Gastroesophageal sphincter (tissue), 4 donors: ENCODE data around the gene LEAP2. TPM values are rescaled to one million over a fixed set of nuclear protein-coding genes. Genes with fewer than 3 reads are reported as not detected.
"Not testable (repeated sequence)": the region's sequence is repeated elsewhere in the genome, so short reads cannot be mapped to it uniquely, and the experiment has no call there.

ENCODE experiments used
- ATAC-seq: fragments of 150-250 bp; one replicate; pipeline ENCODE4 v1.9.1; 2016; ENCODE audit warnings: mild to moderate bottlenecking, moderate library complexity
- H3K27ac ChIP-seq, 4 donors: fragments of 200-600 bp; sonication (generic) in 3 of 4; 1 replicate in 3 of 4; 2 replicates in 1 of 4; pipeline ENCODE4 v1.5.1; 2016 to 2019
- H3K27me3 ChIP-seq: fragments of 200-600 bp; sonication (generic); one replicate; pipeline ENCODE4 v1.5.1; 2019
- H3K36me3 ChIP-seq, 2 donors: fragments of 200-600 bp; sonication (generic); one replicate each; pipeline ENCODE4 v1.5.1; 2019; ENCODE audit warnings: control low read depth in 1 of 2
- H3K4me1 ChIP-seq, 3 donors: fragments of 200-600 bp; sonication (generic); 1 replicate in 2 of 3; 2 replicates in 1 of 3; pipeline ENCODE4 v1.5.1; 2016 to 2019; ENCODE audit warnings: control low read depth in 2 of 3
- H3K4me3 ChIP-seq, 2 donors: fragments of 200-600 bp; sonication (generic); one replicate each; pipeline ENCODE4 v1.5.1; 2019; ENCODE audit warnings: mild to moderate bottlenecking in 1 of 2, moderate library complexity in 1 of 2
- H3K9me3 ChIP-seq, 3 donors: fragments of 200-600 bp; sonication (generic); one replicate each; pipeline ENCODE4 v1.5.1; 2017 to 2019; ENCODE audit warnings: control low read depth in 2 of 3
- CTCF ChIP-seq, 4 experiments: fragments of 200-600 bp in 2 of 4; fragments of 450-650 bp in 2 of 4; sonication (generic) in 1 of 4; IDR thresholded peaks; one replicate each; pipeline ENCODE4 v1.5.1; 2017 to 2019; ENCODE audit warnings: antibody characterized with exemption in 4 of 4, mild to moderate bottlenecking in 2 of 4, moderate library complexity in 2 of 4
- EP300 ChIP-seq: sonication (generic); formaldehyde crosslinking; IDR thresholded peaks from one replicate; pipeline ENCODE4 v1.6.1; 2017; ENCODE audit warnings: antibody characterized with exemption, mild to moderate bottlenecking
- POLR2A ChIP-seq, 2 donors: fragments of 450-650 bp; IDR thresholded peaks; one replicate each; pipeline ENCODE4 v1.6.1; 2017; ENCODE audit warnings: antibody characterized with exemption in 2 of 2, mild to moderate bottlenecking in 2 of 2, moderate library complexity in 1 of 2
- POLR2AphosphoS5 ChIP-seq: sonication (generic); formaldehyde crosslinking; IDR thresholded peaks from one replicate; pipeline ENCODE4 v1.6.1; 2017; ENCODE audit warnings: antibody characterized with exemption
- WGBS, 2 donors: methylation state at CpG; one replicate each; pipeline ENCODE4 v1.1.5; 2018; ENCODE audit warnings: low coverage in 1 of 2; 5-methylcytosine and 5-hydroxymethylcytosine counted together
- total RNA-seq, 4 donors: library from RNA; depleted of rRNA; stranded (reverse); fragments of >200 nt; gene quantifications; one replicate each; pipeline ENCODE4 v1.1.0, GENCODE V29; 2016

Gene LEAP2
- total RNA-seq, 4 donors from 2014 or later = 0.12 to 1.9 (median 0.74) TPM

GRCh38 chr5:132853323-132853722 lies 20.1 kb upstream of the LEAP2 start:
- Histone ChIP-seq H3K27ac (no peak overlapping the region), H3K4me3 (no peak overlapping the region), H3K36me3 (no peaks in the 10 kb centered on the region), H3K4me1 (no peaks in the 10 kb centered on the region), H3K9me3 (no peaks in the 10 kb centered on the region), H3K27me3 (no peaks in the 10 kb centered on the region)
- no peak for ATAC-seq
- TF ChIP-seq CTCF (IDR thresholded peaks at IDR 0.05) (no peak), POLR2A (IDR thresholded peaks at IDR 0.05) (no peak), POLR2AphosphoS5 (no peak), EP300 (no peak)
- WGBS, 2 donors = 70 to 80% methylated on average over 2 to 3 of the region's 3 CpGs

- Histone ChIP-seq H3K27me3 (no peaks in the 10 kb centered on the region), H3K4me1 (no peaks in the 10 kb centered on the region), H3K9me3 (no peaks in the 10 kb centered on the region), H3K27ac (no peak overlapping the region), H3K36me3 (no peaks in the 10 kb centered on the region), H3K4me3 (no peak overlapping the region)
- 22 to 25% methylated on average over 1 of the region's 1 CpG for WGBS, 2 donors
- no peak for TF ChIP-seq EP300
- TF ChIP-seq POLR2A (IDR thresholded peaks at IDR 0.05) = no peak
- TF ChIP-seq CTCF (IDR thresholded peaks at IDR 0.05) = no peak
- no peak for TF ChIP-seq POLR2AphosphoS5
- no peak for ATAC-seq
These were observed 19.7 kb upstream of the LEAP2 start for GRCh38 chr5:132853790-132854189.

- no peaks in the 10 kb centered on the region for H3K27me3 ChIP-seq
- ATAC-seq = no peak
- H3K4me3 ChIP-seq = no peak overlapping the region
- H3K9me3 ChIP-seq = no peaks in the 10 kb centered on the region
- TF ChIP-seq EP300 (no peak), CTCF (IDR thresholded peaks at IDR 0.05) (no peak), POLR2A (IDR thresholded peaks at IDR 0.05) (no peak), POLR2AphosphoS5 (no peak)
- H3K4me1 ChIP-seq = no peaks in the 10 kb centered on the region
- WGBS, 2 donors = 35 to 49% methylated on average over 3 of the region's 3 CpGs
- H3K27ac ChIP-seq = no peak overlapping the region
- H3K36me3 ChIP-seq = no peaks in the 10 kb centered on the region
These were observed 19.2 kb upstream of the LEAP2 start for GRCh38 chr5:132854301-132854700.

- not testable (repeated sequence) for ATAC-seq, H3K27ac ChIP-seq, H3K36me3 ChIP-seq, H3K4me1 ChIP-seq, H3K27me3 ChIP-seq, H3K4me3 ChIP-seq, H3K9me3 ChIP-seq
- 94 to 98% methylated on average over 4 to 5 of the region's 5 CpGs for WGBS, 2 donors
These were observed 18.5 kb upstream of the LEAP2 start for GRCh38 chr5:132854992-132855391.

GRCh38 chr5:132856011-132856410 lies 17.5 kb upstream of the LEAP2 start:
- 90 to 100% methylated on average over 1 to 2 of the region's 3 CpGs for WGBS, 2 donors
- no peak overlapping the region for H3K27ac ChIP-seq
- no peaks in the 10 kb centered on the region for H3K4me1 ChIP-seq
- no peaks in the 10 kb centered on the region for H3K9me3 ChIP-seq
- H3K4me3 ChIP-seq = no peak overlapping the region
- no peak for ATAC-seq
- H3K27me3 ChIP-seq = no peaks in the 10 kb centered on the region
- TF ChIP-seq CTCF (IDR thresholded peaks at IDR 0.05) (no peak), POLR2AphosphoS5 (no peak), EP300 (no peak), POLR2A (IDR thresholded peaks at IDR 0.05) (no peak)
- H3K36me3 ChIP-seq = no peaks in the 10 kb centered on the region
